CD4-positive, CD25-positive, alpha-beta regulatory T cell (primary cell): ENCODE results near the gene CYTH4. TPM values are rescaled to one million over a fixed set of nuclear protein-coding genes. Genes with fewer than 3 reads are reported as not detected.

Experiments
- ATAC-seq, 2 donors: fragments of 150-1000 bp; cut with Tn5 transposase; one replicate each; pipeline ENCODE4 v1.10.0; 2021; ENCODE audit warnings: low read depth in 2 of 2, moderate number of reproducible peaks in 2 of 2, moderate library complexity in 1 of 2
- DNase-seq, 3 donors: peaks; one replicate each; pipeline versions ENCODE4 v3.0.0 to v3.0.0-alpha.2; 2012 to 2022; ENCODE audit warnings: mixed read lengths in 1 of 3
- H3K27ac ChIP-seq: one replicate; pipeline ENCODE4 v1.7.0; 2013; ENCODE audit warnings: mild to moderate bottlenecking, low read length; ENCODE audit not compliant: insufficient read depth, poor library complexity, severe bottlenecking
- H3K27me3 ChIP-seq: one replicate; pipeline ENCODE4 v1.7.0; 2013; ENCODE audit warnings: low read length; ENCODE audit not compliant: control insufficient read depth, insufficient read depth
- H3K36me3 ChIP-seq: one replicate; pipeline ENCODE4 v1.7.0; 2013; ENCODE audit warnings: mild to moderate bottlenecking, low read length, moderate library complexity; ENCODE audit not compliant: control insufficient read depth, insufficient read depth
- H3K4me1 ChIP-seq: 2 replicates; pipeline ENCODE4 v1.7.0; 2013; ENCODE audit warnings: mild to moderate bottlenecking, low read length; ENCODE audit not compliant: insufficient read depth, control insufficient read depth, poor library complexity, severe bottlenecking
- H3K4me3 ChIP-seq: one replicate; pipeline ENCODE4 v1.7.0; 2013; ENCODE audit warnings: low read depth, mild to moderate bottlenecking, low read length, moderate library complexity
- H3K9me3 ChIP-seq, 2 experiments: 1 replicate in 1 of 2; 2 replicates in 1 of 2; pipeline ENCODE4 v1.7.0; 2013; ENCODE audit warnings: low read length in 2 of 2, mild to moderate bottlenecking in 1 of 2, moderate library complexity in 1 of 2; ENCODE audit not compliant: control insufficient read depth in 2 of 2
- H3K27ac Mint-ChIP-seq, 3 donors: one replicate each; pipeline ENCODE4 v1.8.0; 2020 to 2022; ENCODE audit warnings: mild to moderate bottlenecking in 3 of 3, mixed read lengths in 3 of 3, moderate library complexity in 2 of 3
- H3K27me3 Mint-ChIP-seq: one replicate; pipeline ENCODE4 v1.8.0; 2022; ENCODE audit warnings: mild to moderate bottlenecking, mixed read lengths
- H3K36me3 Mint-ChIP-seq: one replicate; pipeline ENCODE4 v1.8.0; 2020; ENCODE audit warnings: mixed read lengths
- H3K4me1 Mint-ChIP-seq, 4 donors: one replicate each; pipeline ENCODE4 v1.8.0; 2020 to 2022; ENCODE audit warnings: mixed read lengths in 4 of 4, mild to moderate bottlenecking in 1 of 4
- H3K4me3 Mint-ChIP-seq, 4 donors: one replicate each; pipeline ENCODE4 v1.8.0; 2020 to 2022; ENCODE audit warnings: mild to moderate bottlenecking in 4 of 4, mixed read lengths in 4 of 4, moderate library complexity in 3 of 4
- H3K9me3 Mint-ChIP-seq, 7 donors: one replicate each; pipeline ENCODE4 v1.8.0; 2020 to 2022; ENCODE audit warnings: mixed read lengths in 7 of 7, mild to moderate bottlenecking in 3 of 7, moderate library complexity in 2 of 7
- polyA plus RNA-seq, 4 donors: library from polyadenylated mRNA; unstranded; fragments of 300-500 nt; fragmentation: Illumina TruSeq; gene quantifications; one replicate each; pipeline ENCODE4 v1.2.3, GENCODE V29; 2021
- total RNA-seq: library from RNA; stranded (reverse); gene quantifications from one replicate; pipeline ENCODE4 v1.2.3, GENCODE V29; 2022

CYTH4 gene
- total and polyA plus RNA-seq, 5 donors from 2014 or later: 47.4 to 153 (median 49.9) TPM

- Histone ChIP-seq H3K4me1 (peaks cover 24% of the 10 kb centered on the region), H3K36me3 (peaks cover 76% of the 10 kb centered on the region), H3K9me3 (no peaks in the 10 kb centered on the region), H3K27ac (no peak overlapping the region), H3K27me3 (no peaks in the 10 kb centered on the region), H3K4me3 (no peak overlapping the region)
- Mint-ChIP-seq H3K4me3 (no peak overlapping the region), H3K36me3 (peaks cover 52% of the 10 kb centered on the region), H3K27me3 (no peaks in the 10 kb centered on the region), H3K4me1 (peaks cover 7 to 78% (median 42%) of the 10 kb centered on the region in 4 donors), H3K9me3 (no peaks in the 10 kb centered on the region), H3K27ac (peak overlapping the region in 1 of 3 donors; percentile 42)
- ATAC-seq: no peak
- DNase-seq: no peak
Measured at GRCh38 chr22:37295946-37296345, 13.6 kb downstream of the CYTH4 start.

GRCh38 chr22:37298748-37299495 lies 16.6 kb downstream of the CYTH4 start:
- Histone ChIP-seq H3K27me3 (no peaks in the 10 kb centered on the region), H3K27ac (peak overlapping the region; percentile 94), H3K4me1 (peaks cover 39% of the 10 kb centered on the region), H3K9me3 (no peaks in the 10 kb centered on the region), H3K4me3 (no peak overlapping the region), H3K36me3 (peaks cover 69% of the 10 kb centered on the region)
- H3K27ac Mint-ChIP-seq: peak overlapping the region in 2 of 3 donors; percentile 86 to 93
- peaks cover 48% of the 10 kb centered on the region for H3K36me3 Mint-ChIP-seq
- H3K9me3 Mint-ChIP-seq: no peaks in the 10 kb centered on the region
- ATAC-seq (no peak), DNase-seq (no peak)
- no peaks in the 10 kb centered on the region for H3K27me3 Mint-ChIP-seq
- peaks cover 9 to 79% (median 53%) of the 10 kb centered on the region in 4 donors for H3K4me1 Mint-ChIP-seq
- peak overlapping the region in 2 of 4 donors; percentile 24 to 91 for H3K4me3 Mint-ChIP-seq

DNA sequence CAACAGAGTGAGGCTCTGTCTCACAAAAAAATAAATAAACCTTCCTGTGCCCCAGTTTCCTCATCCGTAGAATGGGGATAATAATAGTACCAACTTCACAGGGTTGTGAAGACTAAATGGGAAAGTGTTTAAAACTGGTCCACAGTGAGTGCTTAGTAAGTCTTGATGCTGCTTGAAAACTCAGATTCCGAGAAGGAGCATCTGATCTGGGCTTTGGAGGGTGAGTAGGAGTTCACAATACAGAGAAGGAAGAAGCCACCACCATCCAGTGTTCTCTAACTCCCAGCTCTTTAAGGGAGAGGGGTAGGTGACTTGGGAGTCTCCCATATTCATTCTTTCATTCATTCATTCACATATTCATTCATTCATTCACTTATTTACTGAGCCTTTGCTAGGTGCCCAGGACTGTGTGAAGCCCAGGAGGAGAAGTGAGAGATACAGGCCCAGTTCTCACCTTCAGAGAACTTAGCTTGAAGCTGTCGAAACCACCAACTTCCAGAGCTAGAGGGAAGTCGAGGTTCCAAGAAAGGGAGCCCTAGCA lies 17.7 kb downstream of the CYTH4 start:
- Mint-ChIP-seq H3K27me3 (no peaks in the 10 kb centered on the region), H3K4me1 (peaks cover 9 to 79% (median 57%) of the 10 kb centered on the region in 4 donors), H3K36me3 (peaks cover 51% of the 10 kb centered on the region), H3K4me3 (peak overlapping the region; percentile 74 to 91 (median 86)), H3K27ac (peak overlapping the region; percentile 93 to 97 (median 95)), H3K9me3 (no peaks in the 10 kb centered on the region)
- Histone ChIP-seq H3K9me3 (no peaks in the 10 kb centered on the region), H3K4me1 (peaks cover 46% of the 10 kb centered on the region), H3K4me3 (peak overlapping the region; percentile 35), H3K27ac (peak overlapping the region; percentile 94), H3K36me3 (peaks cover 69% of the 10 kb centered on the region), H3K27me3 (no peaks in the 10 kb centered on the region)
- ATAC-seq (no peak), DNase-seq (no peak)

DNA sequence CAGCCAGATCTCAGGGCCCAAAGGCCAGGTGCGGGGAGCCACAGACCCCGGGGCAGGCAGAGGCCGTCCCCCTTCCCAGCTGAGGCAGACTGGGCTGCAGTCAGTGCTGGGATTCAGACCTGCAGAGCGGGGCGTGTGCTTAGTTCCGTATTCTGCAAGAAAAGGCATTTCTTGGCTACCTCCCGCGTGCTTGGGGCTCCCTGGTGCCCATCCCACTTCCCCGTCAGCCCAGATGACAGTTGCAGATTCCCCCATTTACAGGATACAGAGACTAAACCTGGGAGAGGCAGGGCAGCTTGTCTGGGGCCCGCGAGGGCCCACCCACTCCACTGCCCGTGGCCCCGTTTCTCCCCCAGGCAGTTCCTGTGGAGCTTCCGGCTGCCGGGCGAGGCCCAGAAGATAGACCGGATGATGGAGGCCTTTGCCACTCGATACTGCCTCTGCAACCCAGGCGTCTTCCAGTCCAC lies 18.3 kb downstream of the CYTH4 start:
- ATAC-seq: peak; percentile 65 to 68
- DNase-seq: peak; percentile 28 to 83 (median 53)
- Mint-ChIP-seq H3K4me1 (peaks cover 9 to 80% (median 58%) of the 10 kb centered on the region in 4 donors), H3K4me3 (peak overlapping the region; percentile 74 to 91 (median 86)), H3K27ac (peak overlapping the region; percentile 93 to 97 (median 95)), H3K27me3 (no peaks in the 10 kb centered on the region), H3K9me3 (no peaks in the 10 kb centered on the region), H3K36me3 (peaks cover 57% of the 10 kb centered on the region)
- H3K4me1 ChIP-seq: peaks cover 51% of the 10 kb centered on the region
- H3K4me3 ChIP-seq: peak overlapping the region; percentile 35
- no peaks in the 10 kb centered on the region for H3K27me3 ChIP-seq
- no peaks in the 10 kb centered on the region for H3K9me3 ChIP-seq
- peak overlapping the region; percentile 94 for H3K27ac ChIP-seq
- peaks cover 71% of the 10 kb centered on the region for H3K36me3 ChIP-seq

DNA sequence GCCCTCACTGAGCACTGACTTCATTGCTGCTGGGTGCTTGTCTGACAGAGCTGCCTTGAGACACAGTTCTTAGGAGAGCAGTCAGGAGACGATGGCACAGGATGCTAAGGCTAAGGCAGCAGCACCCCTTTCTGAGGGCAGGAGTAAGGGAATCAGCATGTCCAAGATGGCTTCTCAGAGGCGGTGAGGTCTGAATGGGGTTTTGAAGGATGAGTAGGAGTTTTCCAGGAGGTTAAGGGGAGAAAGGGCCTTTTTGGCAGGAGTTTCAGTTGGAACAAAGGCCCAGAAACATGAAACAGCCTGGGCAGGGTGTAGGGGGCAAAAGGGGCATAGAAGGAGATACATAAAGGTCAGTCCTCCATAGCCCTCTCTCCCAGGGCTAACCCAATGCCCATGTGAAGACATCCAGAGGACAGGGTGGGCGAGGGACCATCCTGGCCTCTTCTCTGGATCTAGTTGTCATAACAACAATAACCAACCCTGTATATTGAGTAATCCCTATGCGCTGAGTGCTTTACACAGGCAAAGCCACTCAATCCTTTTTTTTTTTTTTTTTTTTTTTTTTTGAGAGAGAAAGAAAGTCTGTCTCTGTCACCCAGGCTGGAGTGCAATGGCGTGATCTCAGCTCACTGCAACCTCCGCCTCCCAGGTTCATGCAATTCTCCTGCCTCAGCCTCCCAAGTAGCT lies 19.0 kb downstream of the CYTH4 start:
- Histone ChIP-seq H3K27me3 (no peaks in the 10 kb centered on the region), H3K4me3 (no peak overlapping the region), H3K9me3 (no peaks in the 10 kb centered on the region), H3K27ac (peak overlapping the region; percentile 94), H3K36me3 (peaks cover 66% of the 10 kb centered on the region), H3K4me1 (peaks cover 58% of the 10 kb centered on the region)
- DNase-seq (no peak), ATAC-seq (peak in 1 of 2 donors; percentile 12)
- Mint-ChIP-seq H3K27ac (peak overlapping the region; percentile 93 to 97 (median 95)), H3K4me1 (peaks cover 9 to 88% (median 59%) of the 10 kb centered on the region in 4 donors), H3K27me3 (no peaks in the 10 kb centered on the region), H3K4me3 (peak overlapping the region; percentile 74 to 91 (median 86)), H3K36me3 (peaks cover 58% of the 10 kb centered on the region), H3K9me3 (no peaks in the 10 kb centered on the region)

- H3K27ac ChIP-seq: peak overlapping the region; percentile 94
- H3K36me3 ChIP-seq: peaks cover 49% of the 10 kb centered on the region
- ATAC-seq (no peak), DNase-seq (no peak)
- H3K27me3 ChIP-seq: no peaks in the 10 kb centered on the region
- peak overlapping the region in 1 of 4 donors; percentile 35 for H3K4me3 Mint-ChIP-seq
- H3K4me3 ChIP-seq: no peak overlapping the region
- H3K4me1 ChIP-seq: peaks cover 74% of the 10 kb centered on the region
- no peaks in the 10 kb centered on the region for H3K9me3 Mint-ChIP-seq
- no peaks in the 10 kb centered on the region for H3K9me3 ChIP-seq
- H3K4me1 Mint-ChIP-seq: peaks cover 19 to 91% (median 65%) of the 10 kb centered on the region in 4 donors
- H3K27ac Mint-ChIP-seq: peak overlapping the region; percentile 86 to 98 (median 90)
- peaks cover 54% of the 10 kb centered on the region for H3K36me3 Mint-ChIP-seq
- H3K27me3 Mint-ChIP-seq: no peaks in the 10 kb centered on the region
Measured at GRCh38 chr22:37302674-37303555, 20.6 kb downstream of the CYTH4 start.

GRCh38 chr22:37303821-37304274 lies 21.5 kb downstream of the CYTH4 start:
- peaks cover 47% of the 10 kb centered on the region for H3K36me3 Mint-ChIP-seq

More at GRCh38 chr22:37303821-37304274, 21.5 kb downstream of the CYTH4 start:
- Mint-ChIP-seq H3K4me1 (peaks cover 19 to 91% (median 68%) of the 10 kb centered on the region in 4 donors), H3K27ac (peak overlapping the region; percentile 87 to 98 (median 89)), H3K27me3 (no peaks in the 10 kb centered on the region), H3K9me3 (peaks cover 0 to 2% (median 0%) of the 10 kb centered on the region in 7 donors), H3K4me3 (peak overlapping the region in 2 of 4 donors; percentile 29 to 72)
- ATAC-seq: peak; percentile 28 to 35
- H3K9me3 ChIP-seq: no peaks in the 10 kb centered on the region
- peak in 1 of 3 donors; percentile 45 for DNase-seq
- H3K36me3 ChIP-seq: peaks cover 44% of the 10 kb centered on the region
- no peak overlapping the region for H3K4me3 ChIP-seq
- no peaks in the 10 kb centered on the region for H3K27me3 ChIP-seq
- H3K27ac ChIP-seq: peak overlapping the region; percentile 94
- H3K4me1 ChIP-seq: peaks cover 84% of the 10 kb centered on the region
